A549 (cell line): ENCODE data around the gene FGFR3. TPM values are rescaled to one million over a fixed set of nuclear protein-coding genes. Genes with fewer than 3 reads are reported as not detected.

Source experiments
- ATAC-seq, 2 experiments: fragments of 200-7000 bp in 1 of 2; fragments of >200 bp in 1 of 2; cut with Nextera tagmentation in 1 of 2; cut with Tn5 transposase in 1 of 2; 3 replicates each; pipeline versions ENCODE4 v1.8.0 to v1.9.1; 2018 to 2020; ENCODE audit warnings: mild to moderate bottlenecking in 1 of 2, moderate library complexity in 1 of 2
- CTCF ChIA-PET: fragments of 300-600 bp; sonication (Branson Sonifier 250); formaldehyde crosslinking; extraction: SDS; loops from one replicate; lab custom pipeline; 2021; ENCODE audit warnings: antibody characterized with exemption, inconsistent platforms; lab: Yijun Ruan, JAX
- POLR2A ChIA-PET: fragments of 350-600 bp; formaldehyde crosslinking; extraction: SDS; loops from one replicate; lab custom pipeline; 2021; ENCODE audit warnings: antibody characterized with exemption, inconsistent platforms; lab: Yijun Ruan, JAX
- DNase-seq, 2 experiments: peaks; one replicate each; pipeline versions ENCODE4 v3.0.0 to v3.0.0-alpha.2; 2011 to 2016; ENCODE audit warnings: low read depth in 1 of 2, low spot score in 1 of 2
- FAIRE-seq: peaks from 2 replicates; lab custom pipeline; 2011; peaks lifted over from hg19 to GRCh38; lab: Jason Lieb, UNC
- H3K27ac ChIP-seq, 2 experiments: fragments of >200 bp; sonication (Bioruptor Twin); formaldehyde crosslinking; 3 replicates each; pipeline ENCODE4 v1.5.1; 2016 to 2017
- H3K4me1 ChIP-seq: fragments of >200 bp; sonication (Bioruptor Twin); formaldehyde crosslinking; 3 replicates; pipeline ENCODE4 v1.6.1; 2016
- H3K4me2 ChIP-seq: fragments of >200 bp; sonication (Bioruptor Twin); formaldehyde crosslinking; 3 replicates; pipeline ENCODE4 v1.6.1; 2016
- H3K4me3 ChIP-seq: fragments of >200 bp; sonication (Bioruptor Twin); formaldehyde crosslinking; 3 replicates; pipeline ENCODE4 v1.5.1; 2016
- H3K9me3 ChIP-seq: fragments of >200 bp; sonication (Bioruptor Twin); formaldehyde crosslinking; 3 replicates; pipeline ENCODE4 v1.6.1; 2016
- CBX2 ChIP-seq: fragments of 200-600 bp; sonication (generic); IDR thresholded peaks from 2 replicates; pipeline ENCODE4 v1.6.1; 2016; ENCODE audit warnings: low read depth, mild to moderate bottlenecking, borderline replicate concordance
- CBX8 ChIP-seq: fragments of 200-600 bp; sonication (generic); IDR thresholded peaks from 2 replicates; pipeline ENCODE4 v1.6.1; 2016
- CTCF ChIP-seq: fragments of >200 bp; sonication (Bioruptor Twin); formaldehyde crosslinking; IDR thresholded peaks from 3 replicates; pipeline ENCODE4 v1.5.1; 2016
- ELK1 ChIP-seq: fragments of 150-350 bp; IDR thresholded peaks from 2 replicates; pipeline ENCODE4 v1.6.1; 2014; ENCODE audit warnings: low read depth, mild to moderate bottlenecking, low read length
- GATA3 ChIP-seq: IDR thresholded peaks from 2 replicates; pipeline ENCODE4 v1.6.1; 2012; ENCODE audit warnings: borderline replicate concordance
- HMGXB4 ChIP-seq: fragments of 250-450 bp; sonication (Bioruptor Pico); IDR thresholded peaks from 2 replicates; pipeline ENCODE4 v1.5.0; 2021; ENCODE audit warnings: mild to moderate bottlenecking, moderate library complexity, borderline replicate concordance
- HOXB5 ChIP-seq: fragments of 250-450 bp; sonication (Bioruptor Pico); IDR thresholded peaks from 2 replicates; pipeline ENCODE4 v1.5.0; 2020; ENCODE audit warnings: mild to moderate bottlenecking, moderate library complexity
- JUNB ChIP-seq: fragments of >200 bp; sonication (Bioruptor Twin); formaldehyde crosslinking; IDR thresholded peaks from 2 replicates; pipeline ENCODE4 v1.6.1; 2016
- KDM5A ChIP-seq: fragments of 200-600 bp; sonication (generic); IDR thresholded peaks from 2 replicates; pipeline ENCODE4 v1.6.1; 2016; ENCODE audit warnings: antibody characterized with exemption, mild to moderate bottlenecking
- REST ChIP-seq: fragments of 200-600 bp; sonication (generic); IDR thresholded peaks from 2 replicates; pipeline ENCODE4 v1.6.1; 2016; ENCODE audit warnings: antibody characterized with exemption, mild to moderate bottlenecking, moderate library complexity
- SMC3 ChIP-seq: fragments of >200 bp; sonication (Bioruptor Twin); formaldehyde crosslinking; IDR thresholded peaks from 3 replicates; pipeline ENCODE4 v1.6.1; 2018; ENCODE audit warnings: inconsistent platforms
- ZSCAN20 ChIP-seq: fragments of 250-450 bp; sonication (Bioruptor Pico); IDR thresholded peaks from 2 replicates; pipeline ENCODE4 v1.8.0; 2022; ENCODE audit warnings: mild to moderate bottlenecking, moderate library complexity
- WGBS: methylation state at CpG from one replicate; pipeline ENCODE4 v1.1.6; 2017; ENCODE audit errors: missing lambda C conversion rate; 5-methylcytosine and 5-hydroxymethylcytosine counted together
- polyA plus RNA-seq, 4 experiments: library from polyadenylated mRNA; depleted of rRNA in 3 of 4; stranded (reverse); fragments of >200 nt; fragmentation: RNase III in 1 of 4; extraction: RNeasy Plus Mini Kit Qiagen cat#74134 plus additional on column Dnase treatment in 1 of 4; gene quantifications; 2 replicates in 3 of 4; 3 replicates in 1 of 4; pipeline ENCODE4 v1.2.3, GENCODE V29; 2011 to 2017

FGFR3 gene
- polyA plus RNA-seq, 2 of the 4 experiments (the other 2 are of a cell fraction), result 1.9 to 4.8 TPM

- POLR2A ChIA-PET, result no interaction called here
- ATAC-seq (no peak), FAIRE-seq (no peak), DNase-seq (no peak)
- Histone ChIP-seq H3K4me3 (no peak overlapping the region), H3K9me3 (no peaks in the 10 kb centered on the region), H3K4me2 (no peak overlapping the region), H3K27ac (0 out of 6 replicates have a peak overlapping the region, but pooled peaks of 1 of the 2 experiments have one; percentile 59), H3K4me1 (peaks cover 20% of the 10 kb centered on the region)
- no peak for TF ChIP-seq ELK1
- WGBS, result 90% methylated on average over 2 of the region's 28 CpGs
- CTCF ChIA-PET, result interaction anchor here (0.6 to 2.7 kb wide), 3 partner anchors 24 to 38 kb away, joined by 3 to 7 read pairs (median 4); no protein-coding TSS in a partner anchor
Measured at GRCh38 chr4:1771555-1772305, 21.4 kb upstream of the FGFR3 start.

GRCh38 chr4:1772853-1773538, 20.1 kb upstream of the FGFR3 start:
- TF ChIP-seq HMGXB4 (CRISPR knock-in tag) (no peak), HOXB5 (no peak), JUNB (no peak), CTCF (no peak), GATA3 (no peak), REST (no peak), KDM5A (no peak), SMC3 (no peak), CBX8 (no peak), ZSCAN20 (no peak), CBX2 (no peak)
- WGBS, result 79% methylated on average over 21 of the region's 30 CpGs
- H3K27ac ChIP-seq, result peak overlapping the region in 1 of 2 experiments; percentile 39; a peak in 1 of 6 replicates
- no peak for DNase-seq
- H3K4me1 ChIP-seq, result peaks cover 26% of the 10 kb centered on the region
- CTCF ChIA-PET, result interaction anchor here (1.5 to 2.7 kb wide), 2 partner anchors 25 to 36 kb away, joined by 4 to 7 read pairs; no protein-coding TSS in a partner anchor
- 0 out of 6 replicates have a peak, but pooled peaks of 1 of the 2 experiments have one; percentile 3 for ATAC-seq
- no peaks in the 10 kb centered on the region for H3K9me3 ChIP-seq
- no peak for FAIRE-seq
- no peak overlapping the region for H3K4me3 ChIP-seq
- POLR2A ChIA-PET, result no interaction called here
- no peak overlapping the region for H3K4me2 ChIP-seq
